Neuronal stem cell (in vitro differentiated cells): ENCODE data around the gene CNN1.

Source experiments
- DNase-seq: peaks from one replicate; pipeline ENCODE4 v3.0.0-alpha.2; 2013; ENCODE audit warnings: low spot score
- H2AFZ ChIP-seq: one replicate; pipeline ENCODE4 v1.6.1; 2013; ENCODE audit warnings: mild to moderate bottlenecking, low read length, inconsistent platforms
- H2AK5ac ChIP-seq: 2 replicates; pipeline ENCODE4 v1.6.1; 2013; ENCODE audit warnings: low read depth, mild to moderate bottlenecking, inconsistent platforms, low read length, moderate library complexity, mixed read lengths
- H2BK120ac ChIP-seq: 2 replicates; pipeline ENCODE4 v1.6.1; 2013; ENCODE audit warnings: low read depth, mild to moderate bottlenecking, inconsistent platforms, low read length, moderate library complexity, mixed read lengths
- H2BK12ac ChIP-seq: one replicate; pipeline ENCODE4 v1.6.1; 2013; ENCODE audit warnings: low read length, inconsistent platforms
- H2BK15ac ChIP-seq: 2 replicates; pipeline ENCODE4 v1.6.1; 2013; ENCODE audit warnings: mild to moderate bottlenecking, low read length, inconsistent platforms, mixed read lengths
- H2BK5ac ChIP-seq: one replicate; pipeline ENCODE4 v1.6.1; 2013; ENCODE audit warnings: inconsistent platforms, mild to moderate bottlenecking, low read length, moderate library complexity
- H3K14ac ChIP-seq: one replicate; pipeline ENCODE4 v1.6.1; 2013; ENCODE audit warnings: low read length, inconsistent platforms
- H3K18ac ChIP-seq: 2 replicates; pipeline ENCODE4 v1.6.1; 2013; ENCODE audit warnings: low read length, inconsistent platforms
- H3K23ac ChIP-seq: 2 replicates; pipeline ENCODE4 v1.6.1; 2013; ENCODE audit warnings: low read depth, mild to moderate bottlenecking, mixed read lengths, low read length, inconsistent platforms; ENCODE audit not compliant: poor library complexity
- H3K27ac ChIP-seq: replicated peaks from 3 replicates; pipeline ENCODE4 v1.5.1; 2013; ENCODE audit warnings: low read length, inconsistent platforms
- H3K27me3 ChIP-seq, 3 experiments: 2 replicates each; pipeline ENCODE4 v1.6.1; 2013; ENCODE audit warnings: low read length in 3 of 3, mild to moderate bottlenecking in 2 of 3, inconsistent platforms in 1 of 3, low read depth in 1 of 3, mixed read lengths in 1 of 3, moderate library complexity in 1 of 3; ENCODE audit not compliant: control insufficient read depth in 3 of 3, insufficient read depth in 3 of 3
- H3K36me3 ChIP-seq, 2 donors: replicated peaks in 1 of 2; 2 replicates each; pipeline ENCODE4 v1.6.1; 2013; ENCODE audit warnings: low read length in 2 of 2; ENCODE audit not compliant: control insufficient read depth in 2 of 2, insufficient read depth in 2 of 2
- H3K4ac ChIP-seq: 2 replicates; pipeline ENCODE4 v1.6.1; 2013; ENCODE audit warnings: inconsistent platforms, mild to moderate bottlenecking, low read length, moderate library complexity
- H3K4me1 ChIP-seq, 2 donors: 1 replicate in 1 of 2; 2 replicates in 1 of 2; pipeline ENCODE4 v1.6.1; 2013; ENCODE audit warnings: low read length in 2 of 2, low read depth in 1 of 2; ENCODE audit not compliant: control insufficient read depth in 2 of 2, insufficient read depth in 1 of 2
- H3K4me2 ChIP-seq: one replicate; pipeline ENCODE4 v1.6.1; 2013; ENCODE audit warnings: mild to moderate bottlenecking, low read length, inconsistent platforms; ENCODE audit not compliant: insufficient read depth, poor library complexity, severe bottlenecking
- H3K4me3 ChIP-seq, 2 donors: 2 replicates each; pipeline ENCODE4 v1.5.1; 2013; ENCODE audit warnings: low read length in 2 of 2, mild to moderate bottlenecking in 2 of 2, inconsistent platforms in 1 of 2, moderate library complexity in 1 of 2
- H3K79me1 ChIP-seq: one replicate; pipeline ENCODE4 v1.6.1; 2013; ENCODE audit warnings: low read depth, mild to moderate bottlenecking, inconsistent platforms, low read length, moderate library complexity
- H3K9ac ChIP-seq: one replicate; pipeline ENCODE4 v1.6.1; 2013; ENCODE audit warnings: mild to moderate bottlenecking, low read depth, low read length, inconsistent platforms; ENCODE audit not compliant: poor library complexity
- H3K9me3 ChIP-seq, 2 donors: replicated peaks in 1 of 2; 2 replicates each; pipeline versions ENCODE3 to v1.6.1; 2013; ENCODE audit warnings: low read length in 2 of 2, mild to moderate bottlenecking in 2 of 2, inconsistent platforms in 1 of 2, low read depth in 1 of 2, mixed read lengths in 1 of 2, moderate library complexity in 1 of 2; ENCODE audit not compliant: control insufficient read depth in 2 of 2, insufficient read depth in 1 of 2
- H4K8ac ChIP-seq: one replicate; pipeline ENCODE4 v1.6.1; 2013; ENCODE audit warnings: low read depth, mild to moderate bottlenecking, inconsistent platforms, low read length, moderate library complexity
- H4K91ac ChIP-seq: one replicate; pipeline ENCODE4 v1.6.1; 2013; ENCODE audit warnings: low read length, low read depth, mild to moderate bottlenecking, inconsistent platforms; ENCODE audit not compliant: poor library complexity
- WGBS, 2 donors: extraction: QIAGEN DNeasy Blood & Tissue Kit; methylation state at CpG; one replicate each; pipeline ENCODE4 v1.1.7; 2013; ENCODE audit warnings: missing lambda C conversion rate in 2 of 2, mixed read lengths in 1 of 2; ENCODE audit not compliant: insufficient read length in 2 of 2, insufficient replicate concordance in 1 of 2; ENCODE audit errors: extremely low coverage in 2 of 2; 5-methylcytosine and 5-hydroxymethylcytosine counted together

Gene CNN1

DNA sequence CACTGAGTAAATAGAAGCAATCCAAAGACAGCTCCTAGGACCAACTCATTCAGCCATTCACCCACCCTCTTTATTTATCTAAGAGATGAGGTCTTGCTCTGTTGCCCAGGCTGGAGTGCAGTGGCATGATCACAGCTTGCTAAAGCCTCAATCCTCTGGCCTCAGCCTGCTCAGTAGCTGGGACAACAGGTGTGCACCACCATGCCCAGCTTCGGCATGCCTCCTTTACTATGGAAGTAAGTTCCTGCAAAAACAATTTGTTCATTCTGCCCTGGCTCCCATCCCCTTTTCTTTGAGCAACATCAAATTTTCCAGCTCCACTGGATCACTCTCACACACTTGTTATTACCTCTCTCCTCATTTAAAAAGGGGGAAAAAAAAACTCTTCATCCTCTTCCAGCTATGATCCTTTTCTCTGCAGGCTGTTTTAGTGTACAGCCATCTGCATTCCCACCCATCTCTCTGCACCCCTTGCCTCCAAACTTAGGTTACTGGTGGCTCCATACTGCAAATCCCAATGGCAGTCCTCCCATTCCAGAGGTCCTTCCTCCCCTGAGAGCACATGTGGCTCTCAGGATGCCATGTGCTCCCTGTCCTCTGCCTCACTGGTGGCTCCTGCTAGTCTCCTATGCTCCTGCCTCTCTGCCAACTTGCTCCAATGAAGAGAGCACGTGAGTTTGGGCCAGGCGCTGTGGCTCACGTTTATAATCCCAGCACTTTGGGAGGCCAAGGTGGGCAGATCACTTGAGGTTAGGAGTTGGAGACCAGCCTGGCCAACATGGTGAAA, 18.2 kb downstream of the CNN1 start:
- H3K79me1 ChIP-seq = peaks cover 15% of the 10 kb centered on the region
- peaks cover 13 to 41% of the 10 kb centered on the region in 2 donors for H3K36me3 ChIP-seq
- H2BK5ac ChIP-seq = no peak overlapping the region
- H2BK120ac ChIP-seq = no peak overlapping the region
- H3K4ac ChIP-seq = no peak overlapping the region
- H2BK12ac ChIP-seq = no peak overlapping the region
- no peak overlapping the region for H2AFZ ChIP-seq
- WGBS, 2 donors = no CpG with 5 or more reads among the region's 4 CpGs
- H4K8ac ChIP-seq = no peak overlapping the region
- peak overlapping the region in 1 of 2 donors; percentile 15 for H3K4me3 ChIP-seq
- H3K27me3 ChIP-seq = no peaks in the 10 kb centered on the region
- H4K91ac ChIP-seq = no peak overlapping the region
- DNase-seq = no peak
- no peak overlapping the region for H3K23ac ChIP-seq
- peaks cover 5 to 7% of the 10 kb centered on the region in 2 donors for H3K4me1 ChIP-seq
- no peaks in the 10 kb centered on the region for H3K9me3 ChIP-seq
- H3K14ac ChIP-seq = no peak overlapping the region
- H2BK15ac ChIP-seq = no peak overlapping the region
- no peak overlapping the region for H3K9ac ChIP-seq
- no peak overlapping the region for H3K4me2 ChIP-seq
- H3K18ac ChIP-seq = no peak overlapping the region
- no peak overlapping the region for H3K27ac ChIP-seq
- no peak overlapping the region for H2AK5ac ChIP-seq

DNA sequence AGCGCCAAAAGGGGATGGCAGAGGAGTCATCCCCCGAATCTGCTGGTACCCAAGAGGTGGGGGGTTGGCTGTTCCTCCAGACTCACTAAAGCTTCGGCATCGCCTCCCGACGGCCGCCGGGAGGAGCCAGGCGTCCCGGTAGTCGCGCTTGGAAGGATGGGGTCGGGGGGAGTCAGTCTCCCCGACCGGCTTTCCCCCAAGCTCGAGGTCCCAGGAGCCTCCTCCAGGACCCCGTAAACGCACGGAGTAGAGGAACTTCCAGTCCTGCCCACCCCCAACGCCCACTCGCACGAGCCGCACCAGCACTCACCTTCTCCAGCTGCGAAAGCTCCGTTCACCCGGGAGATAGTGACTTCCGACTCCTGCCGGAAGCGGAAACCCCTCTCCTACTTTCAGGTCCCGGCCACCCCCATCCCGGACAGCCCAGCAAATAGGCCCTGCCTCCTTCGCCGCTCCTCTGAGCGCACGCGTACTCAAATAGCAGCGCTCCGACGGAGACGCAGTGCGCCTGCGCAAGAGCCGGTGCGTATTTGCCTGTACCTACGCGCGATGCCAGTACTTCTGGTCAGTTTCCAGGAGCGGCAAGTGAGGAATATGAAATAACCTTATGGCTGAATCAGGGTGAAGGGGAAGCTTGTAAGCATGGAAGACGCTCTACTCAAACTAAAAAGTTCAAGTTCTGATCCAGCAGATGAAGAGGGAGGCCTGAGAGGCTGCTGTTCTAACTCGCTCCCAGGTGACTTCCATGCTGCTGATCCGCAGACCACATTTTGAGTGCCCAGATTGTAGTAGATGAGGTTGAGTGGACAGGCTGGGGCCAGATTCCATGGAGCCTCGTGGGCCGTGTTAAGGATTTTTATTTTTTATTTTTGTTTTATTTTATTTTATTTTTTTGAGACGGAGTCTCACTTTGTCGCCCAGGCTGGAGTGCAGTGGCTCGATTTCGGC, 20.5 kb downstream of the CNN1 start, which contains the start of gene ELOF1:
Gene ELOF1 (minus strand): TSS at position 350 of the 948 bp plus-strand sequence. CDS start 4,883 bp downstream, outside the sequence.
- Histone ChIP-seq H3K79me1 (peaks cover 13% of the 10 kb centered on the region), H3K18ac (peak within 1 kb of the TSS; percentile 44), H3K14ac (no peak within 1 kb of the TSS), H2AK5ac (peak within 1 kb of the TSS; percentile 34), H3K9me3 (no peaks in the 10 kb centered on the region), H3K4me3 (peak within 1 kb of the TSS; percentile 89 to 96), H3K4ac (no peak within 1 kb of the TSS), H2BK15ac (no peak within 1 kb of the TSS), H4K91ac (no peak within 1 kb of the TSS), H3K27ac (peak within 1 kb of the TSS; percentile 61), H3K4me2 (peak within 1 kb of the TSS; percentile 81), H2BK12ac (no peak within 1 kb of the TSS), H3K23ac (peak within 1 kb of the TSS; percentile 87), H2BK120ac (no peak within 1 kb of the TSS), H2AFZ (peak within 1 kb of the TSS; percentile 74), H3K27me3 (no peaks in the 10 kb centered on the region), H2BK5ac (no peak within 1 kb of the TSS), H3K36me3 (peaks cover 4 to 18% of the 10 kb centered on the region in 2 donors), H3K4me1 (peaks cover 5 to 7% of the 10 kb centered on the region in 2 donors), H3K9ac (peak within 1 kb of the TSS; percentile 92), H4K8ac (peak within 1 kb of the TSS; percentile 43)
- DNase-seq = peak; percentile 96
- no CpG with 5 or more reads among the region's 57 CpGs for WGBS, 2 donors

DNA sequence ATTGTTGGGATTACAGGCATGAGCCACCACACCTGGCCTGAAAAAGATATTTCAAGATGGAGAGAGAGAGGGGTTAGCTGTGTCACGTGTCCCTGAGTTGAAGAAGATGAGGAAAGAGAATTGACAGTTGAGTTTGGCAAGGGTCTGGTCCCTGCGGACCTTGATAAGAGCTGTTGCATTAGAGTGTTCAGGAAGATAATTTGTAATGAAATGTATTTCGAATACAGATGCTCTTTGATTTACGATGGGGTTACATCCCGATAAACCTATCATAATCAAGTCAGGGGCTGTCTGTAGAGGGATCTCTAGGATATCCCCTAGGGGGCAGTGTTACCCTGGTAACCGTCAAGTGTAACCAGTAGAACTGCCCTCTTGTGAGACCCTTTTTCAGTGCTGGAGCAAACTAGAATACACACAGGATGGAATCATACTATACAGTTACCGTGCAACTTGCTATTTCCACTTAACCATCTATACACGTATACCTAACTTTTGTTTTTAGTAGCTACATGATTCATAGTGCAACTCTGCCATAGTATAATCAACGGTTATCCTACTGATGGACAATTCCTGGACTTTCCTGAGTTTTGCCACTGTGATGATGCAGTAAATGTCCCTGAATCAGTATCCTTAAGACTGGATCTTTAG, 21.9 kb downstream of the CNN1 start:
- peak; percentile 69 for DNase-seq
- H2AK5ac ChIP-seq = no peak overlapping the region

More for the DNA sequence above, 21.9 kb downstream of the CNN1 start:
- no peak overlapping the region for H3K14ac ChIP-seq
- H2BK5ac ChIP-seq = no peak overlapping the region
- H2BK120ac ChIP-seq = no peak overlapping the region
- no peak overlapping the region for H3K4me3 ChIP-seq
- no peak overlapping the region for H3K9ac ChIP-seq
- H3K4me1 ChIP-seq = peaks cover 5 to 7% of the 10 kb centered on the region in 2 donors
- H3K27me3 ChIP-seq = no peaks in the 10 kb centered on the region
- H4K91ac ChIP-seq = no peak overlapping the region
- no peak overlapping the region for H2BK15ac ChIP-seq
- H3K9me3 ChIP-seq = no peaks in the 10 kb centered on the region
- H3K36me3 ChIP-seq = peaks cover 0 to 9% of the 10 kb centered on the region in 2 donors
- H2AFZ ChIP-seq = peak overlapping the region; percentile 37
- no CpG with 5 or more reads among the region's 9 CpGs for WGBS, 2 donors
- H3K4me2 ChIP-seq = no peak overlapping the region
- no peak overlapping the region for H3K23ac ChIP-seq
- no peak overlapping the region for H4K8ac ChIP-seq
- H2BK12ac ChIP-seq = no peak overlapping the region
- H3K4ac ChIP-seq = no peak overlapping the region
- no peak overlapping the region for H3K18ac ChIP-seq
- H3K79me1 ChIP-seq = peaks cover 9% of the 10 kb centered on the region
- H3K27ac ChIP-seq = no peak overlapping the region
